Vagina (tissue), 2 donors: Measurements from ENCODE around the gene FAM131C. TPM values are rescaled to one million over a fixed set of nuclear protein-coding genes. Genes with fewer than 3 reads are reported as not detected.

Experiments used
- DNase-seq, 2 donors: peaks; one replicate each; pipeline ENCODE4 v3.0.0-alpha.2; 2017; ENCODE audit errors: extremely low spot score in 2 of 2
- H3K27ac ChIP-seq: fragments of 200-600 bp; sonication (generic); one replicate; pipeline ENCODE4 v1.5.1; 2019
- H3K27me3 ChIP-seq: fragments of 200-600 bp; sonication (generic); one replicate; pipeline ENCODE4 v1.5.1; 2019
- H3K36me3 ChIP-seq, 2 donors: fragments of 200-600 bp; sonication (generic); one replicate each; pipeline ENCODE4 v1.5.1; 2017 to 2019
- H3K4me1 ChIP-seq: fragments of 200-600 bp; sonication (generic); one replicate; pipeline ENCODE4 v1.5.1; 2019
- H3K4me3 ChIP-seq, 2 donors: fragments of 200-600 bp; sonication (generic); 1 replicate in 1 of 2; 2 replicates in 1 of 2; pipeline ENCODE4 v1.5.1; 2016 to 2019
- H3K9me3 ChIP-seq: fragments of 200-600 bp; sonication (generic); one replicate; pipeline ENCODE4 v1.5.1; 2019
- POLR2A ChIP-seq, 2 donors: fragments of 450-650 bp; IDR thresholded peaks; one replicate each; pipeline ENCODE4 v1.6.1; 2017; ENCODE audit warnings: antibody characterized with exemption in 2 of 2, mild to moderate bottlenecking in 2 of 2, moderate library complexity in 2 of 2
- POLR2AphosphoS5 ChIP-seq, 2 donors: sonication (generic); formaldehyde crosslinking; IDR thresholded peaks; one replicate each; pipeline ENCODE4 v1.9.0; 2017; ENCODE audit warnings: antibody characterized with exemption in 2 of 2, mild to moderate bottlenecking in 2 of 2, low read depth in 1 of 2; ENCODE audit not compliant: insufficient read depth in 1 of 2
- intact Hi-C: fragments of 100-400 bp; cut with DNase I; formaldehyde crosslinking; loops from one replicate; pipeline ENCODE4 v1.15.1; 2023
- total RNA-seq: library from RNA; depleted of rRNA; stranded (reverse); fragments of >200 nt; gene quantifications from one replicate; pipeline ENCODE4 v1.2.3, GENCODE V29; 2016
- TF ChIP-seq, protein P1 (sequence below), 3 experiments: fragments of 450-650 bp in 2 of 3; fragments of 200-600 bp in 1 of 3; sonication (generic) in 1 of 3; IDR thresholded peaks; one replicate each; pipeline ENCODE4 v1.5.1; 2017 to 2019; ENCODE audit warnings: antibody characterized with exemption in 3 of 3, mild to moderate bottlenecking in 2 of 3, moderate library complexity in 2 of 3

Gene FAM131C
- total RNA-seq, 1 donor from 2014 or later, result 0.98 TPM

DNA sequence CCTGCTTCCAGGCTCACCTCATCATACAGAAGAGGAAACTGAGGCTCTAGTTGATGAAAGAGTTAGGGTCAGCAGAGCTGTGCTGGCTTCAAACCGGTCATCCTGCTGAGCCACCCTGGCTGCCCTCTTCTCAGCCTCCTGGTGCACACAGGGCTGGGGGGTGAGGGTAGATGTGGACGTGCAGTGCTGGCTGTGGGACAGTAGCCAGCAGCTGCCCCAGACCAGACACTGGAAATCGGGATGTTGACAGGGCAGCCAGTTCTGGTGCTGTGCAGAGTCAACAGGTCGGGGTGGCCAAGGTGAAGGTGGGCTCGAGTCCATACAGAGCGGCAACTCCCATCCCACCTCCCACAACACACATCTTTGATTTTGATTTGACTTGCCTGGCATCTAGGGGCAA lies 53.1 kb downstream of the FAM131C start:
- peak overlapping the region; percentile 94 for H3K27ac ChIP-seq
- intact Hi-C loops, result no loop called here
- H3K4me1 ChIP-seq, result peaks cover 38% of the 10 kb centered on the region
- TF ChIP-seq POLR2A (IDR thresholded peaks at IDR 0.05), result no peak
- TF ChIP-seq, protein P1, sequence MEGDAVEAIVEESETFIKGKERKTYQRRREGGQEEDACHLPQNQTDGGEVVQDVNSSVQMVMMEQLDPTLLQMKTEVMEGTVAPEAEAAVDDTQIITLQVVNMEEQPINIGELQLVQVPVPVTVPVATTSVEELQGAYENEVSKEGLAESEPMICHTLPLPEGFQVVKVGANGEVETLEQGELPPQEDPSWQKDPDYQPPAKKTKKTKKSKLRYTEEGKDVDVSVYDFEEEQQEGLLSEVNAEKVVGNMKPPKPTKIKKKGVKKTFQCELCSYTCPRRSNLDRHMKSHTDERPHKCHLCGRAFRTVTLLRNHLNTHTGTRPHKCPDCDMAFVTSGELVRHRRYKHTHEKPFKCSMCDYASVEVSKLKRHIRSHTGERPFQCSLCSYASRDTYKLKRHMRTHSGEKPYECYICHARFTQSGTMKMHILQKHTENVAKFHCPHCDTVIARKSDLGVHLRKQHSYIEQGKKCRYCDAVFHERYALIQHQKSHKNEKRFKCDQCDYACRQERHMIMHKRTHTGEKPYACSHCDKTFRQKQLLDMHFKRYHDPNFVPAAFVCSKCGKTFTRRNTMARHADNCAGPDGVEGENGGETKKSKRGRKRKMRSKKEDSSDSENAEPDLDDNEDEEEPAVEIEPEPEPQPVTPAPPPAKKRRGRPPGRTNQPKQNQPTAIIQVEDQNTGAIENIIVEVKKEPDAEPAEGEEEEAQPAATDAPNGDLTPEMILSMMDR (IDR thresholded peaks at IDR 0.05), result no peak
- TF ChIP-seq POLR2AphosphoS5 (IDR thresholded peaks at IDR 0.05; ENCODE audit: insufficient read depth in 1 of 2, low read depth in 1 of 2), result no peak
- no peak overlapping the region for H3K4me3 ChIP-seq
- no peak for DNase-seq
- H3K9me3 ChIP-seq, result no peaks in the 10 kb centered on the region
- H3K36me3 ChIP-seq, result no peaks in the 10 kb centered on the region
- no peaks in the 10 kb centered on the region for H3K27me3 ChIP-seq

DNA sequence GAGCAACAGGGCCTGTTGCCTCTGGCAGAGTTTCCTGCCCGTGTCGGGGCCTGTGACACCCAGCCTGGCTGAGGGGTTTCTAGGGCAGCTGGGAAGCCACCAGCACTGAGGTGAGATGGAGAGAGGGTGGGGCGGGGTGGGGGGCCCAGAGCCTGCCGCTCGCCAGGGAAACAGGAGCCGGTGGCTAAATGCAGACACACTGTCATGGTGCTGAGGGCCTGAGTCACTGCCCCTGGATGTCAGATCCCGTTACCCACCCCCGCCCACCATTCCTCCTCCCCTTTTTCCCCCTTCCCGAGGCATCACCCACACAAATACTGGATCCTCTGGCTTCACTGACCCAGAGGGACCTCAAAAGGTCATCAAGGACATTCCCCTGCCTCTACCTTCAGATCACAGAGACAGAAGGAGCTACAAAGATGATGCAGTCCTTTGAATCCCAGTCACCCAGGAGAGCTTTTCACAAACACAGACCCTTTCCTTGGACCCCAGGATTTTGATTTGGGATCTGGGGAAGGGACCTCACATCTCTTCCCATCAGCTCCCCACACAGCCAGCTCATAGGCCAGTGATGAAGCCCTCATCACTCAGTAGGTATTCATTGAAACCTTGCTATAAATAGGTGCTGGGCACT lies 53.7 kb downstream of the FAM131C start:
- peak overlapping the region; percentile 94 for H3K27ac ChIP-seq
- no peaks in the 10 kb centered on the region for H3K9me3 ChIP-seq
- intact Hi-C loops, result no loop called here
- H3K36me3 ChIP-seq, result no peaks in the 10 kb centered on the region
- H3K27me3 ChIP-seq, result no peaks in the 10 kb centered on the region
- DNase-seq, result no peak
- H3K4me3 ChIP-seq, result no peak overlapping the region
- TF ChIP-seq POLR2AphosphoS5 (IDR thresholded peaks at IDR 0.05; ENCODE audit: insufficient read depth in 1 of 2, low read depth in 1 of 2) (no peak), POLR2A (IDR thresholded peaks at IDR 0.05) (no peak)
- TF ChIP-seq, protein P1 (IDR thresholded peaks at IDR 0.05), result no peak
- peaks cover 43% of the 10 kb centered on the region for H3K4me1 ChIP-seq

DNA sequence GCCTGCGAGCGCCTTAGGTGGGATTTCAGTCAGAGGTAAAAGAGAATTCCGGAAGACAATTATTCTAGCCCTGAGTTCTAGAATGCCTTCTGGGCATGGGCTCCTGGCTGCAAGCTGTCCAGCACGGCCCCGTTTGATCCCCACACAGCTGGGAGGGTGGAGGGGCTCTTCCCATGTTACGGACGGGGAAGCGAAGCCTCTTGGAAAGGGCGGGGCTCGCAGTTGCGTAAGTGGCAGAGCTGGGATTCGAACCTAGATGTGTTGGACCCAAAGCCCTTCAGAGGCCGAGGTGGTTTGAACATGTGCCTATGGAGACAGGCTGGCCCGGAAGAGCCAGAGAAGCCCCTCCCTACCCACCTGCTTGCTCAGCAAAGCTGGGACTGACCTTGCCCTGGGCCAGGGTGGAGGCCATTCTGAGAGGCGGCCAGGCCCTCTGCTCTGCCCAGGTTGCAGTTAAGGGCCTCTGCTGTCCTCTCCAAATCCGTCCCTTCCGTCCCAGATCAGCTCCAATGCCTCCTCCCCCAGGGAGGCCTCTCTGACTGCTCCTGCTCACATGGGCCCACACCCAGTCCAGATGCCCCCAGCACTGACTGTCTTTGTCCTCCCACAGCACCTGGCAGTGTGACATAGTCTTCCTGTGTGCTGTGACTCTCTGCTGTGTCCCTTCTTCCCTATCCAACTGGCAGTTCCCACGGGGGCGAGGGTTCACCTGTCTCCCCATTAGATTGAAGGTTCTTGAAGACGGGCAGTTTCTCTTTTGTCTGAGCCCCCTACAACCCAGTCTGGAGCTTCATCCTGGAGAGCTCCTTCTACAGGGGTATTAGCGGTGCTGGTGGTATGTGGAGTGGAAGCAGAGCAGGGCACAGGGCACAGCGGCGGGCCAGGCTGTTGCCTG lies 54.5 kb downstream of the FAM131C start:
- no peak overlapping the region for H3K4me3 ChIP-seq
- TF ChIP-seq, protein P1 (IDR thresholded peaks at IDR 0.05), result no peak
- TF ChIP-seq POLR2AphosphoS5 (IDR thresholded peaks at IDR 0.05; ENCODE audit: insufficient read depth in 1 of 2, low read depth in 1 of 2), result no peak
- TF ChIP-seq POLR2A (IDR thresholded peaks at IDR 0.05), result no peak

DNA sequence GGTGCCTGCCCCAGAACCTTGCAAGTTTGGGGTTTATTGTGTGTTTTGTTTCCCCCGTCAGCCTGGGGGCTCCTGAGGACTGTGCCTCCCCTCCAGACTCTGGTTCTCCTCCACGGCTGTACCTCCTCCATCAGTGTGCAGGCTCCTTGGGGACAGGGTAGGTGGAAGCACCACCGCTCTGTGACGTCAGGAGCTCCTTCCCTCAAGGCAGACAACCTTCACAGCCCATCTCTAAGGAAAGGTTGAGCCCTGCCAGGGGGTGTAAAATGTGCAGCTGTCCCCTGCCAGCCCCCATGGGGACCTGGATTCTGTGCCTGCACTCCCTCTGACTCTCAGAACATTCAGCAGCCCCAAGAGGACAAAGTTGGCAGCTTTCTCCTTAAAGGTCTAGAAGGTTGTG lies 55.1 kb downstream of the FAM131C start:
- Histone ChIP-seq H3K4me1 (peaks cover 55% of the 10 kb centered on the region), H3K36me3 (no peaks in the 10 kb centered on the region), H3K9me3 (no peaks in the 10 kb centered on the region), H3K27me3 (no peaks in the 10 kb centered on the region), H3K27ac (peak overlapping the region; percentile 94), H3K4me3 (peak overlapping the region; percentile 27 to 39)
- intact Hi-C loops, result no loop called here
- no peak for DNase-seq
- TF ChIP-seq POLR2AphosphoS5 (IDR thresholded peaks at IDR 0.05; ENCODE audit: insufficient read depth in 1 of 2, low read depth in 1 of 2), result no peak
- TF ChIP-seq POLR2A (IDR thresholded peaks at IDR 0.05), result no peak
- TF ChIP-seq, protein P1 (IDR thresholded peaks at IDR 0.05), result no peak

More for the DNA sequence above, 54.5 kb downstream of the FAM131C start:
- peaks cover 48% of the 10 kb centered on the region for H3K4me1 ChIP-seq
- H3K9me3 ChIP-seq, result no peaks in the 10 kb centered on the region
- intact Hi-C loops, result no loop called here
- DNase-seq, result no peak
- H3K27ac ChIP-seq, result peak overlapping the region; percentile 94
- no peaks in the 10 kb centered on the region for H3K36me3 ChIP-seq
- no peaks in the 10 kb centered on the region for H3K27me3 ChIP-seq
